GM13977 (cell line): Measurements from ENCODE around the gene FRS3.

Experiments
- DNase-seq: peaks from one replicate; pipeline ENCODE4 v3.0.0; 2012; ENCODE audit warnings: low spot score
- CTCF ChIP-seq: IDR thresholded peaks from 2 replicates; pipeline ENCODE4 v1.5.1; 2012; ENCODE audit warnings: mild to moderate bottlenecking, control low read depth; ENCODE audit not compliant: insufficient read depth; ENCODE audit errors: extremely low read depth, missing control alignments
- in situ Hi-C: fragments of 300-500 bp; cut with MboI; formaldehyde crosslinking; loops from one replicate; pipeline ENCODE4 v1.12.0; 2022; ENCODE audit warnings: low sequenced_read_pairs, low pct_unique_long_range_greater_than_20kb, mixed read lengths, inconsistent platforms; ENCODE audit not compliant: unreplicated experiment

The FRS3 gene

GRCh38 chr6:41785254-41785653 is 5.6 kb upstream of the FRS3 start:
- DNase-seq = no peak
- TF ChIP-seq CTCF = no peak
- in situ Hi-C loops = loop anchor here (10.0 kb wide), 1 partner anchor 260 kb away; no protein-coding TSS in a partner anchor

GRCh38 chr6:41784581-41785171 is 5.0 kb upstream of the FRS3 start:
- DNase-seq = no peak
- in situ Hi-C loops = loop anchor here (10.0 kb wide), 1 partner anchor 260 kb away; no protein-coding TSS in a partner anchor
- TF ChIP-seq CTCF = no peak

GRCh38 chr6:41783106-41783780 is 3.5 kb upstream of the FRS3 start:
- in situ Hi-C loops = loop anchor here (10.0 kb wide), 1 partner anchor 262 kb away; no protein-coding TSS in a partner anchor
- no peak for DNase-seq
- no peak for TF ChIP-seq CTCF

GRCh38 chr6:41781366-41781730 is 1.6 kb upstream of the FRS3 start:
- DNase-seq = no peak
- in situ Hi-C loops = loop anchor here (10.0 kb wide), 1 partner anchor 263 kb away; no protein-coding TSS in a partner anchor
- no peak for TF ChIP-seq CTCF

- TF ChIP-seq CTCF = no peak
- DNase-seq = no peak
- in situ Hi-C loops = loop anchor here (10.0 kb wide), 1 partner anchor 264 kb away; no protein-coding TSS in a partner anchor
Measured at GRCh38 chr6:41780551-41781365, 1.1 kb upstream of the FRS3 start, which contains the start of gene PRICKLE4. Gene PRICKLE4, plus strand, starts transcription at chr6:41780782. Its CDS starts 2,692 bp downstream, at chr6:41783474.

- in situ Hi-C loops = no loop called here
- DNase-seq = no peak
- no peak for TF ChIP-seq CTCF
Measured at GRCh38 chr6:41779336-41779735, 364 bp downstream of the FRS3 start.
